Measurements from ENCODE around the gene TMC3.

Gene TMC3

DNA sequence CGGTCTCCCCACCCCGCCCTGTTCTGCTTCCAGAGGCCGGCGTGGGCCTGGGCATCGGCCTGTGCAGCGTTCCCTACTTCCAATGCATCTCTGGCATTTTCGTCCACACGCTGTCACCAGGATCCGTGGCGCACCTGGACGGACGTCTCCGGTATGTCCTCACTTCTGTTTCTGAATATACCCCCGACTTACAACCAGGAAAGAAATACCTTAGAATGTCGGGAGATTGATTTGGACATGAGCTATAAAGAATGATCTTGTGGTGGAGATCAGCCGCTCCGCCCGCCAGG lies 91.5 kb downstream of the TMC3 start:
- DNase-seq (ENCODE audit: low read depth in 4 of 4, low spot score in 1 of 4): no peak

DNA sequence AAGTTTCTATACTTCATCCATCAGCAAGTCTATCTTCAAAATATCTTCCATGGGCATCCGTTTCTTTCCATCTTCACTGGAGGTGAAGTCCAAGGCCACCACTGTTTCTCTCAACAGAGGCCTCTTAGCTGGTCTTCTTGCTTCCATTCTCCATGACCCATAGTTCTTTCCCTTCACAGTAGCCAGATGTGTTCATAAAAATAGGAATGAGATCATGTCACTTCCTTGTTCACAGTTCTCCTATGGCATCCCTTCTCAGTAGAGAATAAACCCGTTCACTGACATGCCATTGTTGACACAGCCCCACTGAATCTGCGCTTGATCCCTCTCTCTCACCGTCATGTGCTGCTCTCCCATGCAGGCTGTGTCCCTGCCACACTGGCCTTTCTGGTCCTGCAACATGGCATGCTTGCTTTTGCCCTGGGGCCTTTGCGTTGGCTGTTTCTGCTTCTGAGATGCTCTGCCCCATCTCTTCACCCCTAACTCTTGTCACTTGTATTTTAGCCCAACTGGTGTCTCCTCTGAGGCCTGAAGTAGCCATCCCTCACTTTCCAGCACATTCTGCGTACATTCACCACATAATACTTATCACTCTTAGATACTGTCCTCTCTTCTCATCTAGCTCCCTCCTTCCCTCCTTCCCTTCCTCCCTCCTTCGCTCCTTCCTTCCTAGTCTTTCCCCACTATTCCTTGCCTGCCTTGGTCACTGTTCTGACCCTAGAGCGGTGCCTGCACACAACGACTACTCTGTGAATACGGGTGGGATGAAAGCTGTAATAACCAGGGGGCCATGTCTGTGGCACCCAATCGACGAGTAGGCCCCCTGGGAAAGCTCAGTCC lies 92.0 kb downstream of the TMC3 start:
- DNase-seq (ENCODE audit: low read depth in 4 of 4, low spot score in 1 of 4): no peak

DNA sequence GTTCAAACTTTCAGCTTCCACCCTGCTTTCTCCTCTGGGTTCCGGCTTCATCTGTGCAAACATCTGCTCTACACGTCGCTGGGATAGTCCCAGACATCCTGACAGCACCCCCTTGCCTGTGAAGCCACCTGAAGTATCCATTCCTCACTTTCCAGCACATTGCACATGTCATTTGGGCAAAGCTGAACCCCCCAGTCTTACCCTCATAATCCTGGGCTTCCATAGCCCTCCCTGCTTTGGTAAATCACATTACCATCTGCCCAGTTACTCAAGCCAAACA lies 92.6 kb downstream of the TMC3 start:
- no peak for DNase-seq (ENCODE audit: low read depth in 4 of 4, low spot score in 1 of 4)
